Keratinocyte (primary cell): ENCODE measurements around the gene IL1RAP. TPM values are rescaled to one million over a fixed set of nuclear protein-coding genes. Genes with fewer than 3 reads are reported as not detected.

ENCODE experiments used
- DNase-seq: peaks from one replicate; pipeline ENCODE4 v3.0.0-alpha.2; 2011; ENCODE audit warnings: low read depth, missing footprints, low spot score
- FAIRE-seq: peaks from 2 replicates; lab custom pipeline; 2011; peaks lifted over from hg19 to GRCh38; lab: Jason Lieb, UNC
- H2AFZ ChIP-seq: 2 replicates; pipeline ENCODE4 v1.6.0; 2012; ENCODE audit warnings: low read length, control low read depth, inconsistent platforms; ENCODE audit not compliant: control insufficient read depth
- H3K27ac ChIP-seq: 2 replicates; pipeline ENCODE4 v1.5.1; 2011; ENCODE audit warnings: low read length; ENCODE audit not compliant: control insufficient read depth, insufficient read depth
- H3K27me3 ChIP-seq: 3 replicates; pipeline ENCODE4 v1.6.0; 2011; ENCODE audit warnings: low read length; ENCODE audit not compliant: control insufficient read depth, insufficient read depth; ENCODE audit errors: extremely low read depth
- H3K36me3 ChIP-seq, 2 experiments: 2 replicates in 1 of 2; 3 replicates in 1 of 2; pipeline ENCODE4 v1.5.1; 2011; ENCODE audit warnings: low read length in 2 of 2, mild to moderate bottlenecking in 1 of 2; ENCODE audit not compliant: control insufficient read depth in 2 of 2, insufficient read depth in 2 of 2; ENCODE audit errors: extremely low read depth in 1 of 2
- H3K4me1 ChIP-seq: 3 replicates; pipeline ENCODE4 v1.5.1; 2011; ENCODE audit warnings: low read length; ENCODE audit not compliant: control insufficient read depth, insufficient read depth; ENCODE audit errors: extremely low read depth
- H3K4me2 ChIP-seq: 3 replicates; pipeline ENCODE4 v1.6.0; 2011; ENCODE audit warnings: low read depth, low read length; ENCODE audit not compliant: control insufficient read depth, insufficient read depth; ENCODE audit errors: extremely low read depth
- H3K4me3 ChIP-seq, 3 experiments: fragments of 200-600 bp in 1 of 3; sonication (generic) in 1 of 3; 2 replicates in 2 of 3; 3 replicates in 1 of 3; pipeline ENCODE4 v1.5.1; 2011 to 2016; ENCODE audit warnings: low read length in 3 of 3, mild to moderate bottlenecking in 3 of 3, control low read depth in 2 of 3, inconsistent platforms in 1 of 3, low read depth in 1 of 3, mixed read lengths in 1 of 3, mixed run types in 1 of 3, moderate library complexity in 1 of 3; ENCODE audit not compliant: control insufficient read depth in 2 of 3, insufficient read depth in 2 of 3; ENCODE audit errors: extremely low read depth in 1 of 3
- H3K79me2 ChIP-seq: 2 replicates; pipeline ENCODE4 v1.6.0; 2012; ENCODE audit warnings: low read length; ENCODE audit not compliant: control insufficient read depth, insufficient read depth
- H3K9ac ChIP-seq: 3 replicates; pipeline ENCODE4 v1.6.0; 2011; ENCODE audit warnings: low read length; ENCODE audit not compliant: control insufficient read depth, insufficient read depth; ENCODE audit errors: extremely low read depth
- H3K9me1 ChIP-seq: 3 replicates; pipeline ENCODE4 v1.6.0; 2011; ENCODE audit warnings: low read length; ENCODE audit not compliant: control insufficient read depth, insufficient read depth; ENCODE audit errors: extremely low read depth
- H3K9me3 ChIP-seq: 2 replicates; pipeline ENCODE4 v1.5.1; 2012; ENCODE audit warnings: low read depth, low read length; ENCODE audit not compliant: control insufficient read depth
- H4K20me1 ChIP-seq: 3 replicates; pipeline ENCODE4 v1.6.0; 2011; ENCODE audit warnings: low read length; ENCODE audit not compliant: control insufficient read depth, insufficient read depth; ENCODE audit errors: extremely low read depth
- EZH2 ChIP-seq: IDR thresholded peaks from one replicate; pipeline ENCODE4 v1.6.1; 2012; ENCODE audit warnings: inconsistent platforms, mild to moderate bottlenecking, low read length, moderate library complexity
- dilution Hi-C: fragments of 300-500 bp; cut with MboI; formaldehyde crosslinking; loops from one replicate; pipeline ENCODE4 v1.7.0; 2020; ENCODE audit warnings: low sequenced_read_pairs; ENCODE audit not compliant: extremely low pct_ligation_motif_present
- polyA plus RNA-seq, 5 experiments: library from polyadenylated mRNA; depleted of rRNA in 3 of 5; stranded (reverse) in 3 of 5; stranded (forward) in 1 of 5; unstranded in 1 of 5; fragments of >200 nt; gene quantifications; 1 replicate in 1 of 5; 2 replicates in 3 of 5; 3 replicates in 1 of 5; pipeline versions ENCODE4 v1.2.1 to v1.2.3, GENCODE V29; 2011 to 2012; ENCODE audit warnings: missing spikeins in 2 of 5, low read depth in 1 of 5, low replicate concordance in 1 of 5
- TF ChIP-seq, protein P1 (sequence below), 3 experiments: IDR thresholded peaks in 1 of 3; conservative IDR thresholded peaks in 1 of 3; optimal IDR thresholded peaks in 1 of 3; 2 replicates in 2 of 3; 3 replicates in 1 of 3; pipeline versions ENCODE3 to v1.5.1; 2011; ENCODE audit warnings: low read length in 3 of 3, mild to moderate bottlenecking in 3 of 3, moderate library complexity in 2 of 3, control low read depth in 1 of 3, inconsistent platforms in 1 of 3; ENCODE audit not compliant: insufficient read depth in 2 of 3; ENCODE audit errors: extremely low read depth in 1 of 3

IL1RAP gene
- polyA plus RNA-seq, 1 donor (not counting 4 experiments of a cell fraction or from before 2014, with no cell fraction given): 69.7 TPM

DNA sequence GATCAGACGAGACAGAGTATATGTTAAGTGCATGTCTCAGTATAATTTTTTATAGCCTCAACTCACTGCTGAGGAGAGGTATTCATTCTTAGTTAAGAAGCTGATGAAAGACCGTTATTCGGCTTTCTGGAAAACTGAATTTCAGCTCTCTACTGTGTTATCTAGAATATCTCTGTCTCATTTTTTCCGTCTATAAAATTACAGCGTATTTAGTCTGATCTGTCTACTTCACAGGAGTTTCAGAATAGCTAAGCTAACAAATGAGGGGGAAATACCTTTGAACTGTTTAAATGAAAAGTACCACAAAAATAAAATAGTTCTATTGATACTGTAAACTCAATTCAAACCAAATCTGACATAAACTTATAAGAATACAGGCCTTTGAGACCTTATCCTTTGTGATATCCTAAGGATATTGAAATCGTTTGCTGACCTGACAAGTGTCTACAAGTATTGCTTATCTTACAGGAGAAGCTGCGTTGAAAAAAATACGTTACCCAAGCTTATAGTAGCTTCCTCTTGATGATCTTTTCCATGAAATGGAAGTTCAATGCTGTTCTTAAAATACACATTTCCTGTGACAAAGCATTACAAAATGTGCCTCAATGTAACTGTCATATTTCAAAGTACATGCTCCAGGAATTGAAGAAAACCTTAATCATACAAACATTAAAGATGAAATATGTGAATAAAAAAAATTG, 104.6 kb downstream of the IL1RAP start:
- no peaks in the 10 kb centered on the region for H3K27me3 ChIP-seq
- H3K79me2 ChIP-seq: peaks cover 2% of the 10 kb centered on the region
- H4K20me1 ChIP-seq: no peaks in the 10 kb centered on the region
- no peak overlapping the region for H3K27ac ChIP-seq
- peaks cover 8 to 15% of the 10 kb centered on the region in 2 experiments for H3K36me3 ChIP-seq
- no peaks in the 10 kb centered on the region for H3K9me3 ChIP-seq
- no peak overlapping the region for H3K9ac ChIP-seq
- FAIRE-seq (no peak), DNase-seq (no peak)
- TF ChIP-seq, protein P1, sequence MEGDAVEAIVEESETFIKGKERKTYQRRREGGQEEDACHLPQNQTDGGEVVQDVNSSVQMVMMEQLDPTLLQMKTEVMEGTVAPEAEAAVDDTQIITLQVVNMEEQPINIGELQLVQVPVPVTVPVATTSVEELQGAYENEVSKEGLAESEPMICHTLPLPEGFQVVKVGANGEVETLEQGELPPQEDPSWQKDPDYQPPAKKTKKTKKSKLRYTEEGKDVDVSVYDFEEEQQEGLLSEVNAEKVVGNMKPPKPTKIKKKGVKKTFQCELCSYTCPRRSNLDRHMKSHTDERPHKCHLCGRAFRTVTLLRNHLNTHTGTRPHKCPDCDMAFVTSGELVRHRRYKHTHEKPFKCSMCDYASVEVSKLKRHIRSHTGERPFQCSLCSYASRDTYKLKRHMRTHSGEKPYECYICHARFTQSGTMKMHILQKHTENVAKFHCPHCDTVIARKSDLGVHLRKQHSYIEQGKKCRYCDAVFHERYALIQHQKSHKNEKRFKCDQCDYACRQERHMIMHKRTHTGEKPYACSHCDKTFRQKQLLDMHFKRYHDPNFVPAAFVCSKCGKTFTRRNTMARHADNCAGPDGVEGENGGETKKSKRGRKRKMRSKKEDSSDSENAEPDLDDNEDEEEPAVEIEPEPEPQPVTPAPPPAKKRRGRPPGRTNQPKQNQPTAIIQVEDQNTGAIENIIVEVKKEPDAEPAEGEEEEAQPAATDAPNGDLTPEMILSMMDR (optimal IDR thresholded peaks at IDR 0.05 in 1 of 3, IDR thresholded peaks at IDR 0.05 in 1 of 3, conservative IDR thresholded peaks at IDR 0.05 in 1 of 3; ENCODE audit: extremely low read depth in 1 of 3, insufficient read depth in 2 of 3, low read length in 3 of 3): no peak
- TF ChIP-seq EZH2: no peak
- H3K4me2 ChIP-seq: no peak overlapping the region
- H2AFZ ChIP-seq: no peak overlapping the region
- dilution Hi-C loops: no loop called here
- H3K4me1 ChIP-seq: no peaks in the 10 kb centered on the region
- no peak overlapping the region for H3K4me3 ChIP-seq
- no peaks in the 10 kb centered on the region for H3K9me1 ChIP-seq

DNA sequence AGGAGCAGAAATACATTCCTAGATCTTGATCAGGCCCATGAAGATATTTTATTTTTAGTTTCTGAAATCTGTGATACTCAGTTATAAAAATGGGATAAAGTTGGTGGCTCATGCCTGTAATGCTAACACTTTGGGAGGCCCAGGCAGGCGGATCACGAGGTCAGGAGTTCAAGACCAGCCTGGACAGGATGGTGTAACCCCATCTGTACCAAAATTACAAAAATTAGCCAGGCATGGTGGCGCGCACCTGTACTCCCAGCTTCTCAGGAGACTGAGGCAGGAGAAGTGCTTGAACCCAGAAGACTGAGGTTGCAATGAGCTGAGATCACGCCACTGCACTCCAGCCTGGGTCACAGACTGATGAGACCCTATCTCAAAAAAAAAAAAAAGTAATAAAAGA, 105.5 kb downstream of the IL1RAP start:
- Histone ChIP-seq H3K9ac (no peak overlapping the region), H3K9me3 (no peaks in the 10 kb centered on the region)

More for the DNA sequence above, 105.5 kb downstream of the IL1RAP start:
- Histone ChIP-seq H3K27me3 (no peaks in the 10 kb centered on the region), H3K9me1 (no peaks in the 10 kb centered on the region), H4K20me1 (no peaks in the 10 kb centered on the region), H3K4me2 (no peak overlapping the region), H3K79me2 (peaks cover 2% of the 10 kb centered on the region), H3K4me3 (no peak overlapping the region), H3K27ac (no peak overlapping the region), H3K36me3 (peaks cover 9 to 17% of the 10 kb centered on the region in 2 experiments), H2AFZ (no peak overlapping the region), H3K4me1 (no peaks in the 10 kb centered on the region)
- no peak for FAIRE-seq
- no peak for DNase-seq
- TF ChIP-seq, protein P1 (optimal IDR thresholded peaks at IDR 0.05 in 1 of 3, IDR thresholded peaks at IDR 0.05 in 1 of 3, conservative IDR thresholded peaks at IDR 0.05 in 1 of 3; ENCODE audit: extremely low read depth in 1 of 3, insufficient read depth in 2 of 3, low read length in 3 of 3): no peak
- no peak for TF ChIP-seq EZH2
- dilution Hi-C loops: no loop called here
